ENCODE measurements around the gene SPATA2L.
"Not testable (repeated sequence)": the region's sequence is repeated elsewhere in the genome, so short reads cannot be mapped to it uniquely, and the experiment has no call there.

Gene SPATA2L

GRCh38 chr16:89693289-89693731 is 8.2 kb downstream of the SPATA2L start:
- Histone ChIP-seq H3K27me3 (ENCODE audit: control insufficient read depth in 1 of 2, insufficient read depth in 2 of 2, low read length in 2 of 2) (no peaks in the 10 kb centered on the region), H3K4me1 (ENCODE audit: insufficient read depth, low read length) (no peaks in the 10 kb centered on the region), H3K9me3 (ENCODE audit: low read length) (no peaks in the 10 kb centered on the region), H3K27ac (ENCODE audit: low read depth, low read length) (no peak overlapping the region), H3K36me3 (ENCODE audit: insufficient read depth, low read length) (peaks cover 38% of the 10 kb centered on the region), H3K9ac (ENCODE audit: low read length) (no peak overlapping the region), H3K4me3 (ENCODE audit: low read depth in 1 of 2, low read length in 2 of 2) (no peak overlapping the region)

GRCh38 chr16:89691986-89692569 is 9.4 kb downstream of the SPATA2L start:
- Histone ChIP-seq H3K9ac (ENCODE audit: low read length) (no peak overlapping the region), H3K36me3 (ENCODE audit: insufficient read depth, low read length) (peaks cover 38% of the 10 kb centered on the region), H3K9me3 (ENCODE audit: low read length) (no peaks in the 10 kb centered on the region), H3K27me3 (ENCODE audit: control insufficient read depth in 1 of 2, insufficient read depth in 2 of 2, low read length in 2 of 2) (no peaks in the 10 kb centered on the region), H3K4me1 (ENCODE audit: insufficient read depth, low read length) (peaks cover 7% of the 10 kb centered on the region), H3K4me3 (ENCODE audit: low read depth in 1 of 2, low read length in 2 of 2) (no peak overlapping the region), H3K27ac (ENCODE audit: low read depth, low read length) (no peak overlapping the region)

GRCh38 chr16:89691231-89691985 is 10.1 kb downstream of the SPATA2L start:
- Histone ChIP-seq H3K9ac (ENCODE audit: low read length) (no peak overlapping the region), H3K27ac (ENCODE audit: low read depth, low read length) (no peak overlapping the region), H3K27me3 (ENCODE audit: control insufficient read depth in 1 of 2, insufficient read depth in 2 of 2, low read length in 2 of 2) (no peaks in the 10 kb centered on the region), H3K4me1 (ENCODE audit: insufficient read depth, low read length) (peaks cover 7% of the 10 kb centered on the region), H3K4me3 (ENCODE audit: low read depth in 1 of 2, low read length in 2 of 2) (no peak overlapping the region), H3K9me3 (ENCODE audit: low read length) (no peaks in the 10 kb centered on the region), H3K36me3 (ENCODE audit: insufficient read depth, low read length) (peaks cover 38% of the 10 kb centered on the region)

GRCh38 chr16:89690392-89690901 is 11.1 kb downstream of the SPATA2L start:
- Histone ChIP-seq H3K4me3 (ENCODE audit: low read depth in 1 of 2, low read length in 2 of 2) (no peak overlapping the region), H3K4me1 (ENCODE audit: insufficient read depth, low read length) (peaks cover 7% of the 10 kb centered on the region), H3K36me3 (ENCODE audit: insufficient read depth, low read length) (peaks cover 38% of the 10 kb centered on the region), H3K9me3 (ENCODE audit: low read length) (no peaks in the 10 kb centered on the region), H3K27me3 (ENCODE audit: control insufficient read depth in 1 of 2, insufficient read depth in 2 of 2, low read length in 2 of 2) (no peaks in the 10 kb centered on the region), H3K9ac (ENCODE audit: low read length) (no peak overlapping the region), H3K27ac (ENCODE audit: low read depth, low read length) (no peak overlapping the region)

- H3K27ac ChIP-seq (ENCODE audit: low read depth, low read length); H3K9me3 ChIP-seq (ENCODE audit: low read length); H3K4me3 ChIP-seq (ENCODE audit: low read depth in 1 of 2, low read length in 2 of 2); H3K9ac ChIP-seq (ENCODE audit: low read length); H3K27me3 ChIP-seq (ENCODE audit: control insufficient read depth in 1 of 2, insufficient read depth in 2 of 2, low read length in 2 of 2); H3K4me1 ChIP-seq (ENCODE audit: insufficient read depth, low read length): not testable (repeated sequence)
- peaks cover 38% of the 10 kb centered on the region for H3K36me3 ChIP-seq (ENCODE audit: insufficient read depth, low read length)
Measured at GRCh38 chr16:89689621-89690020, 11.9 kb downstream of the SPATA2L start.

- peaks cover 7% of the 10 kb centered on the region for H3K4me1 ChIP-seq (ENCODE audit: insufficient read depth, low read length)
- H3K9ac ChIP-seq (ENCODE audit: low read length) = no peak overlapping the region
- H3K27me3 ChIP-seq (ENCODE audit: control insufficient read depth in 1 of 2, insufficient read depth in 2 of 2, low read length in 2 of 2) = no peaks in the 10 kb centered on the region
- no peaks in the 10 kb centered on the region for H3K9me3 ChIP-seq (ENCODE audit: low read length)
- H3K27ac ChIP-seq (ENCODE audit: low read depth, low read length) = no peak overlapping the region
- peaks cover 37% of the 10 kb centered on the region for H3K36me3 ChIP-seq (ENCODE audit: insufficient read depth, low read length)
- no peak overlapping the region for H3K4me3 ChIP-seq (ENCODE audit: low read depth in 1 of 2, low read length in 2 of 2)
Measured at GRCh38 chr16:89689142-89689541, 12.4 kb downstream of the SPATA2L start.

- Histone ChIP-seq H3K4me3 (ENCODE audit: low read depth in 1 of 2, low read length in 2 of 2) (no peak overlapping the region), H3K4me1 (ENCODE audit: insufficient read depth, low read length) (peaks cover 7% of the 10 kb centered on the region), H3K9ac (ENCODE audit: low read length) (no peak overlapping the region), H3K36me3 (ENCODE audit: insufficient read depth, low read length) (peaks cover 29% of the 10 kb centered on the region), H3K27ac (ENCODE audit: low read depth, low read length) (no peak overlapping the region), H3K9me3 (ENCODE audit: low read length) (no peaks in the 10 kb centered on the region), H3K27me3 (ENCODE audit: control insufficient read depth in 1 of 2, insufficient read depth in 2 of 2, low read length in 2 of 2) (no peaks in the 10 kb centered on the region)
Measured at GRCh38 chr16:89688395-89688794, 13.1 kb downstream of the SPATA2L start.

GRCh38 chr16:89687092-89687940 is 14.2 kb downstream of the SPATA2L start:
- peaks cover 24% of the 10 kb centered on the region for H3K36me3 ChIP-seq (ENCODE audit: insufficient read depth, low read length)
- H3K27ac ChIP-seq (ENCODE audit: low read depth, low read length) = peak overlapping the region; percentile 87
- peak overlapping the region; percentile 19 for H3K9ac ChIP-seq (ENCODE audit: low read length)
- peak overlapping the region; percentile 76 to 78 for H3K4me3 ChIP-seq (ENCODE audit: low read depth in 1 of 2, low read length in 2 of 2)
- H3K27me3 ChIP-seq (ENCODE audit: control insufficient read depth in 1 of 2, insufficient read depth in 2 of 2, low read length in 2 of 2) = no peaks in the 10 kb centered on the region
- no peaks in the 10 kb centered on the region for H3K9me3 ChIP-seq (ENCODE audit: low read length)
- peaks cover 7% of the 10 kb centered on the region for H3K4me1 ChIP-seq (ENCODE audit: insufficient read depth, low read length)

- Histone ChIP-seq H3K27ac (ENCODE audit: low read depth, low read length) (peak within 1 kb of the TSS; percentile 87), H3K4me3 (ENCODE audit: low read depth in 1 of 2, low read length in 2 of 2) (peak within 1 kb of the TSS; percentile 76 to 78), H3K9ac (ENCODE audit: low read length) (peak within 1 kb of the TSS; percentile 19), H3K9me3 (ENCODE audit: low read length) (no peaks in the 10 kb centered on the region), H3K4me1 (ENCODE audit: insufficient read depth, low read length) (peaks cover 7% of the 10 kb centered on the region), H3K27me3 (ENCODE audit: control insufficient read depth in 1 of 2, insufficient read depth in 2 of 2, low read length in 2 of 2) (no peaks in the 10 kb centered on the region), H3K36me3 (ENCODE audit: insufficient read depth, low read length) (peaks cover 17% of the 10 kb centered on the region)
Measured at GRCh38 chr16:89686520-89687091, 14.9 kb downstream of the SPATA2L start, which contains the start of gene CDK10. Gene CDK10, plus strand, starts transcription at chr16:89686689. Its CDS starts 22 bp downstream, at chr16:89686711.

GRCh38 chr16:89685916-89686315 is 15.6 kb downstream of the SPATA2L start:
- Histone ChIP-seq H3K27me3 (ENCODE audit: control insufficient read depth in 1 of 2, insufficient read depth in 2 of 2, low read length in 2 of 2) (no peaks in the 10 kb centered on the region), H3K9me3 (ENCODE audit: low read length) (no peaks in the 10 kb centered on the region), H3K9ac (ENCODE audit: low read length) (no peak overlapping the region), H3K4me3 (ENCODE audit: low read depth in 1 of 2, low read length in 2 of 2) (no peak overlapping the region), H3K4me1 (ENCODE audit: insufficient read depth, low read length) (peaks cover 7% of the 10 kb centered on the region), H3K27ac (ENCODE audit: low read depth, low read length) (no peak overlapping the region), H3K36me3 (ENCODE audit: insufficient read depth, low read length) (peaks cover 12% of the 10 kb centered on the region)

- no peaks in the 10 kb centered on the region for H3K27me3 ChIP-seq (ENCODE audit: control insufficient read depth in 1 of 2, insufficient read depth in 2 of 2, low read length in 2 of 2)
- H3K4me3 ChIP-seq (ENCODE audit: low read depth in 1 of 2, low read length in 2 of 2) = no peak overlapping the region
- H3K9ac ChIP-seq (ENCODE audit: low read length) = no peak overlapping the region
- H3K9me3 ChIP-seq (ENCODE audit: low read length) = no peaks in the 10 kb centered on the region
- no peak overlapping the region for H3K27ac ChIP-seq (ENCODE audit: low read depth, low read length)
- H3K36me3 ChIP-seq (ENCODE audit: insufficient read depth, low read length) = no peaks in the 10 kb centered on the region
- H3K4me1 ChIP-seq (ENCODE audit: insufficient read depth, low read length) = no peaks in the 10 kb centered on the region
Measured at GRCh38 chr16:89678258-89678657, 23.2 kb downstream of the SPATA2L start.
